KOPT-K1 (cell line): ENCODE measurements around the gene LIME1.
"Not testable (repeated sequence)": the region's sequence is repeated elsewhere in the genome, so short reads cannot be mapped to it uniquely, and the experiment has no call there.

Experiments
- H3K27ac ChIP-seq: fragments of 200-600 bp; sonication (generic); 2 replicates; pipeline ENCODE4 v1.5.1; 2016; ENCODE audit warnings: antibody characterized with exemption, mild to moderate bottlenecking, low read depth, low read length; ENCODE audit not compliant: poor library complexity, severe bottlenecking
- H3K36me3 ChIP-seq: fragments of 200-600 bp; sonication (generic); 2 replicates; pipeline ENCODE4 v1.5.1; 2017; ENCODE audit warnings: antibody characterized with exemption, mild to moderate bottlenecking, low read length, moderate library complexity; ENCODE audit not compliant: insufficient read depth
- H3K9me3 ChIP-seq: fragments of 200-600 bp; sonication (generic); 2 replicates; pipeline ENCODE4 v1.5.1; 2017; ENCODE audit warnings: antibody characterized with exemption, low read length, mild to moderate bottlenecking; ENCODE audit not compliant: insufficient read depth, poor library complexity, severe bottlenecking

The LIME1 gene

DNA sequence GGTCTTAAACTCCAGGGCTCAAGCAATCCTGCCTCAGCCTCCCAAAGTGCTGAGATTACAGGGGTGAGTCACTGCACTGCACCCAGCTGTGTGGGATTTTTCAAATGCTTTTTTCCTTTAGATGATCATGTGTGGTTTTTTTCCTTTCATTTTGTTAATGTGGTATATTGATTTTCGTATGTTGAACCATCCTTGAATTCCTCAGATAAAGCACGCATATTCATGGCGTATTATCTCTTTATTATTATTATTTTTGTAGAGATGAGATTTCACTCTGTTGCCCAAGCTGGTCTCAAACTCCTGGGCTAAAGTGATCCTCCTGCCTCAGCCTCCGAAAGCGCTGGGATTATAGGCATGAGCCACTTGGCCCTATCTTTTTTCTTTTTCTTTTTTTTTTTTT is 21.6 kb upstream of the LIME1 start:
- Histone ChIP-seq H3K36me3 (peaks cover 92% of the 10 kb centered on the region), H3K27ac (no peak overlapping the region), H3K9me3 (peaks cover 27% of the 10 kb centered on the region)

DNA sequence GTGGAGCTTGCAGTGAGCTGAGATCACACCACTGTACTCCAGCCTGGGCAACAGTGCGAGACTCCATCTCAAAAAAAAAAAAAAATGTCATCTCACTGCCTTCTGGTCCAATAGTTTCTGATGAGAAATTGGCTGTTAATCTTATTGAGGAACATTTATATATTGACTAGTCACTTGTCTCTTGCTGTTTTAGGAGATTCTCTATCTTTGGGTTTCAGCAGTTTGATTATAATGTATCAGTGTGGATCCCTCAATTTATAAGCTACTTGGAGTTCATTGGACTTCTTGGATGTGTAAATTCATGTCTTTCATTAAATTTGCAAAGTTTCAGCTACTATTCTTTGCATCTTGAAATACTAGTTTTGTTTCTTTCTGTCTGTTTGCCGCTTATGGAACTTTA is 17.5 kb upstream of the LIME1 start:
- H3K9me3 ChIP-seq: peaks cover 20% of the 10 kb centered on the region
- H3K27ac ChIP-seq: no peak overlapping the region
- H3K36me3 ChIP-seq: peaks cover 94% of the 10 kb centered on the region

DNA sequence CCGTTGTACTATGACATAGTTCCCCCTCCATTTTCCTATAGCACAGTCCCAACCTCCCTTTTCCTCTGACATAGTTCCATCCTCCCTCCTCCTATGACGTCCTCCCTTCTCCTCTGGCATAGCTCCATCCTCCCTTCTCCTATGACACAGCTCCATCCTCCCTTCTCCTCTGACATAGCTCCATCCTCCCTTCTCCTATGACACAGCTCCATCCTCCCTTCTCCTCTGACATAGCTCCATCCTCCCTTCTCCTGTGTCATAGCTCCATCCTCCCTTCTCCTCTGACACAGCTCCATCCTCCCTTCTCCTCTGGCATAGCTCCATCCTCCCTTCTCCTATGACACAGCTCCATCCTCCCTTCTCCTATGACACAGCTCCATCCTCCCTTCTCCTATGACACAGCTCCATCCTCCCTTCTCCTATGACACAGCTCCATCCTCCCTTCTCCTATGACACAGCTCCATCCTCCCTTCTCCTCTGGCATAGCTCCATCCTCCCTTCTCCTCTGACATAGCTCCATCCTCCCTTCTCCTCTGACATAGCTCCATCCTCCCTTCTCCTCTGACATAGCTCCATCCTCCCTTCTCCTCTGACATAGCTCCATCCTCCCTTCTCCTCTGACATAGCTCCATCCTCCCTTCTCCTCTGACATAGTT is 13.4 kb upstream of the LIME1 start:
- H3K27ac ChIP-seq: not testable (repeated sequence)
- Histone ChIP-seq H3K9me3 (peaks cover 32% of the 10 kb centered on the region), H3K36me3 (peaks cover 76% of the 10 kb centered on the region)

DNA sequence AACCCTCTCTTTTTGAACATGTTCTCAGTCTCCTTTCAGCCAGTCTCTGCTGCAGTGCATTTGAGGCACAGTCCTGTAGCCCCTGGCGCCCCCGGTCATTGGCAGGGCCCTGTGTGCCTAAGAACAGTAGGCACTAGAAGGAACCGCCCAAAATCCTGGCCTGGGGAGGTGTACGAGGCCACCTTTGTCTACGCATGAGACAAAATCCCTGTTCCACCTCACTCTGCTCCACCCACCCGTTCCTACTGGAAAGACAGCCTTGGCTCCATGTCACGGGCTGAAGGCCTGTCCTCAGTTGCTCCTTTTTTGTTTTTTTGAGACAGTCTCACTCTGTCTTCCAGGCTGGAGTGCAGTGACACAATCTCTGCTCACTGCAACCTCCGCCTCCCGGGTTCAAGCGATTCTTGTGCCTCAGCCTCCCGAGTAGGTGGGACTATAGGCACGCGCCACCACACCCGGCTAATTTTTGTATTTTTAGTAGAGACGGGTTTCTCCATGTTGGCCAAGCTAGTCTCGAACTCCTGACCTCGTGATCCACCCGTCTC is 6.2 kb upstream of the LIME1 start:
- peaks cover 35% of the 10 kb centered on the region for H3K36me3 ChIP-seq
- not testable (repeated sequence) for H3K9me3 ChIP-seq
- peak overlapping the region; percentile 92 for H3K27ac ChIP-seq

- Histone ChIP-seq H3K27ac (peak overlapping the region; percentile 92), H3K36me3 (peaks cover 41% of the 10 kb centered on the region), H3K9me3 (no peaks in the 10 kb centered on the region)
Observed at GRCh38 chr20:63731410-63731809, 5.1 kb upstream of the LIME1 start.

DNA sequence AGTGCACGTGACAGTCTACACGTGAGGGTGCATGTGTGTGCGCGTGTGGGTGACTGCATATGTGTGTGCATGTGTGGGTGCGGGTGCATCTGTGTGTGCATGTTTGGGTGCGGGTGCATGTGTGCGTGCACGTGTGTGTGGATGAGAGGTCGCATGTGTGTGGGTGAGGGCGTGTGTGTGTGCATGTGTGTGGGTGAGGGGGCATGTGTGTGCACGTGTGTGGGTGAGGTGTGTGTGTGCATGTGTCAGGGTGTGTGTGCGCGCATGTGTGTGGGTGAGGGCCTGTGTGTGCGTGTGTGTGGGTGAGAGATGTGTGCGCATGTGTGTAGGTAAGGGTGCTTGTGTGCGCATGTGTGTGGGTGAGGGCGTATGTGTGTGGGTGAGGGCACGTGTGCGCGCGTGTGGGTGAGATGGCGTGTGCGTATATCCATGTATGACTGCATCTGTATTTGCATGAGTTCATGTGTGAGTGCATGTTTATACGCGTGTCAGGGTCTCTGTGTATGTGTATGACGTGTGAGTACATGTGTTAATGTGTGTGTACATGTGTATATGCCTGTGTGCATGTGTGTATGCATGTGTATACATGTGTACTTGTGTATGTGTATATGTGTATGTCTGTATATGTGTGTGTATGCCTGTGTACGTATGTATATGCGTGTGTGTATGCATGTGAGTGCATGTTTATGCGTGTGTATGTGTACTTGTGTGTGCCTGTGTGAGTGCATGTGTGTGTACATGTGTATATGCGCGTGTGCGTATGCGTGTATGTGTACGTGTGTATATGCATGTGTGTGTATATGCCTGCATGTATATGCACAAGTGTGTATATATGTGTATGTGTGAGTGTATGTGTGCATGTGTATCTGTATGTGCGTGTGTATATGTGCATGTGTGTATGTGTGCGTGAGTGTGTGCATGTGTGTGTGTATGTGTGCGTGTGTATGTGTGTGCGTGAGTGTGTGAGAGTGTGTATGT is 4.1 kb upstream of the LIME1 start:
- H3K36me3 ChIP-seq: peaks cover 34% of the 10 kb centered on the region
- no peaks in the 10 kb centered on the region for H3K9me3 ChIP-seq
- H3K27ac ChIP-seq: peak overlapping the region; percentile 92

DNA sequence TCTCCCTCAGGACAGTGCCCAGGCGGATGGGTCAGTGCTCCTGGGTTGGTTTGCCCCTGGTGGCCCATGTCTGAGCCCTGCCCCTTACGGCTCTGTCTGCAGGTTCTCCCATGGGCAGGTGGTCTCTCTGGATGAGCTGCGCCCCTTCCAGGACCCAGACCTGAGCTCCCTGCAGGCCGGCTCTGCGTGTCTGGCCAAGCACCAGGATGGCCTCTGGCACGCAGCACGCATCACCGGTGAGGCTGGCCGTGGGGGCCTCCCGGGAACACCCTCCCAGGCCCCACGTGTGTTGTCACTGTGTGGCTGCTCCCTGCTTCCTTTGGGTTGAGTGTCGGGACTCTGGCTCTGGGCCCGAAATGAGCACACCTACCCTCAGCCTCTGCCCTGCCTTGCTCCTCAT is 3.3 kb upstream of the LIME1 start:
- Histone ChIP-seq H3K9me3 (no peaks in the 10 kb centered on the region), H3K36me3 (peaks cover 34% of the 10 kb centered on the region), H3K27ac (peak overlapping the region; percentile 32)

DNA sequence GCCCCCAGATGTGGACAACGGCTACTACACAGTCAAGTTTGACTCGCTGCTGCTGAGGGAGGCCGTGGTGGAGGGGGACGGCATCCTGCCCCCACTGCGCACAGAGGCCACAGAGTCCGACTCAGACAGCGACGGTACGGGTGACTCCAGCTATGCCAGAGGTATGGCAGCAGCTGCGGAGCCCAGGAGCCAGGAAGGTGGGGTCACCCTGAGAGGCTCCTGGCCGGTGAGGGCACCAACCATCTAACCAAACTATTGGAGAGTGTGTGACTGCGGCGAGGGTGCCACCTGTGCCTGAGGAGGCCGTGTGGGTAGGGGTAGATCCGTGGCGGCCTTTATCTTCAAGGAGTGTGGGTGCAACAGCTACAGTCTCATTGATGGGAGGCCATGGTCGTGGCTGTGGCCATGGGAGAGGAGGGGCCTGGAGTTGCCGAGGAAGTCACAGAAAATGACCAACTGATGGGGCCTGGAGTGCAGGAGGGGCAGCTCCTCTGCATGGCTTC is 2.8 kb upstream of the LIME1 start:
- Histone ChIP-seq H3K36me3 (peaks cover 36% of the 10 kb centered on the region), H3K27ac (peak overlapping the region; percentile 32), H3K9me3 (no peaks in the 10 kb centered on the region)

- Histone ChIP-seq H3K9me3 (no peaks in the 10 kb centered on the region), H3K36me3 (peaks cover 37% of the 10 kb centered on the region), H3K27ac (peak overlapping the region; percentile 32)
Observed at GRCh38 chr20:63734111-63734945, 2.1 kb upstream of the LIME1 start.

DNA sequence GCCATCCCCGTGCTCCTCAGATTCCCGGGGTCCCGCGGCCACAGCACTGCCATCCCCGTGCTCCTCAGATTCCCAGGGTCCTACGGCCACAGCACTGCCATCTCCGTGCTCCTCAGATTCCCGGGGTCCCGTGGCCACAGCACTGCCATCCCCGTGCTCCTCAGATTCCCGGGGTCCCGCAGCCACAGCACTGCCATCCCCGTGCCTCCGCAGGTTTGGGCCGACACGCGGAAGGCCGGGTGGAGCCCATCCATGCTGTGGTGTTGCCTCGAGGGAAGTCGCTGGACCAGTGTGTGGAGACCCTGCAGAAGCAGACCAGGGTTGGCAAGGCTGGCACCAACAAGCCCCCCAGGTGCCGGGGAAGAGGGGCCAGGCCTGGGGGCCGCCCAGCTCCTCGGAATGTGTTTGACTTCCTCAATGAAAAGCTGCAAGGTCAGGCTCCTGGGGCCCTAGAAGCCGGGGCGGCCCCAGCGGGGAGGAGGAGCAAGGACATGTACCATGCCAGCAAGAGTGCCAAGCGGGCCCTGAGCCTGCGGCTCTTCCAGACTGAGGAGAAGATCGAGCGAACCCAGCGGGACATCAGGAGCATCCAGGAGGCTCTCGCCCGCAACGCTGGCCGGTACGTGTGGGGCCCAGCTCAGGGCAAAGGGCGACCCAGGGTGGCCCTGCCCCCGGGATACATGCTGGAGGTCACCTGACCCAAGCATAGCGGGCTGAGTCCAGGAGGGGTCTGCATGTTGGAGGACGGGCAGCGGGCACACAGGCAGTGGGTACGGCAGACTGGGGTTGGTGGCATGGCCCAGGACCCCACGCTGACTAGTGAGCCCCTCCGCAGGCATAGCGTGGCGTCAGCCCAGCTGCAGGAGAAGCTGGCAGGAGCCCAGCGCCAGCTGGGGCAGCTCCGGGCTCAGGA is 1.3 kb upstream of the LIME1 start:
- H3K9me3 ChIP-seq: no peaks in the 10 kb centered on the region
- H3K36me3 ChIP-seq: peaks cover 32% of the 10 kb centered on the region
- peak overlapping the region; percentile 89 for H3K27ac ChIP-seq

DNA sequence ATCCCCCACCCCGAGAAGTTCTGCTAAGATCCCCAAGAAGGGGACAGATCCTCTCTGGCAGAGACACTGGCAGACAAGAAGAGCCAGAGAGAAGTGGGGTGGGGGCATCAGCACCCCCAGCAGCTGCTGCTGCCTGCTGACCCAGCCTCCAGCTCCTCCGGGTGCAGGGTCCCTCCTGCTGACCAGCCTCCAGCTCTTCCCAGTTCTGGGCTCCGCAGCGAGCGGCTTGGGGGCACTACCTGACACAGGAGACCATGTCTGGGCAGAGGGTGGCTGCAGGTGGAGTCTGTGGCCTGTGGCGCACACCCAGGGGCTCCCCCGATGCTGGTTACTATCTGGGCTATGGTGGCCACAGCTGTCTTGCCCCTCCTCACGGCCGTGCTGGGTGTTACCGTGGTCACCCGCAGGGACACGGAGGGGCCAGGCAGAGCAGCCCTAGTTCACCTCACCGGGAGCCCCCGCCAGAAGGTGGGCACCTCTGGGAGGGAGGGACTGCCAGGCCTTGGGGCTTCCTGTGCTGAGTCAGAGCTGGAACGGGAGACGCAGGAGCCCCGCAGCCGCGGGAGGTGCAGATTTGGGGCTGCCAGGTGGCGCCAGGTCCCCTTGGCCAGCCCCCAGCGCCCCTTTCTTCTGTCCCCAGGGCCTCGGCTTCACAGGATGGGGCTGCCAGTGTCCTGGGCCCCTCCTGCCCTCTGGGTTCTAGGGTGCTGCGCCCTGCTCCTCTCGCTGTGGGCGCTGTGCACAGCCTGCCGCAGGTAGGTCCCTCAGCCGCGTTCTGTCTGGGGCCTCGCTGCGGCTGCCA is 630 bp downstream of the LIME1 start:
- H3K36me3 ChIP-seq: peaks cover 34% of the 10 kb centered on the region
- H3K9me3 ChIP-seq: no peaks in the 10 kb centered on the region
- H3K27ac ChIP-seq: peak overlapping the region; percentile 89

- peaks cover 36% of the 10 kb centered on the region for H3K36me3 ChIP-seq
- peak overlapping the region; percentile 89 for H3K27ac ChIP-seq
Observed at GRCh38 chr20:63737695-63737944, 1.2 kb downstream of the LIME1 start.

DNA sequence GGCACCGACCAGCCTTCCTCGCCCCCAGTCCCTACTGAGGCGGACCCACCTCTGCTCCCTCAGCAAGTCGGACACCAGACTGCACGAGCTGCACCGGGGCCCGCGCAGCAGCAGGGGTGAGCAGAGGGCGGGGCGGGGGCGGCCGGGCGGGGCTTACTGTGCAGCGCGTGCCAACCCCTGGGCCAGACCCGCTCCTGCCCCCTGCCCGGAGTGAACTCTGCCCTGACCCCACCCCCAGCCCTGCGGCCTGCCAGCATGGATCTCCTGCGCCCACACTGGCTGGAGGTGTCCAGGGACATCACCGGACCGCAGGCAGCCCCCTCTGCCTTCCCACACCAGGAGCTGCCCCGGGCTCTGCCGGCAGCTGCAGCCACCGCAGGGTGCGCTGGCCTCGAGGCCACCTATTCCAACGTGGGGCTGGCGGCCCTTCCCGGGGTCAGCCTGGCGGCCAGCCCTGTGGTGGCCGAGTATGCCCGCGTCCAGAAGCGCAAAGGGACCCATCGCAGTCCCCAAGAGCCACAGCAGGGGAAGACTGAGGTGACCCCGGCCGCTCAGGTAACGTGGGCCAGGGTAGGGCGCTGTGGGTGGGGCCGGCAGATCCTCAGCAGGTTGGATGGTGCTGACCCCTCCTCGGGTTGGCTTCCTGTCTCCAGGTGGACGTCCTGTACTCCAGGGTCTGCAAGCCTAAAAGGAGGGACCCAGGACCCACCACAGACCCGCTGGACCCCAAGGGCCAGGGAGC is 1.7 kb downstream of the LIME1 start:
- Histone ChIP-seq H3K27ac (peak overlapping the region; percentile 89), H3K9me3 (no peaks in the 10 kb centered on the region), H3K36me3 (peaks cover 36% of the 10 kb centered on the region)

More at GRCh38 chr20:63737695-63737944, 1.2 kb downstream of the LIME1 start:
- no peaks in the 10 kb centered on the region for H3K9me3 ChIP-seq
